ENCODE results near the gene PPEF1. TPM values are rescaled to one million over a fixed set of nuclear protein-coding genes. Genes with fewer than 3 reads are reported as not detected.
A peak's percentile ranks its signal among the peaks of the same experiment; 100 is the strongest.

Gene PPEF1
- total RNA-seq, 4 donors from 2014 or later: 0.89 to 1.3 TPM; not detected in 2

DNA sequence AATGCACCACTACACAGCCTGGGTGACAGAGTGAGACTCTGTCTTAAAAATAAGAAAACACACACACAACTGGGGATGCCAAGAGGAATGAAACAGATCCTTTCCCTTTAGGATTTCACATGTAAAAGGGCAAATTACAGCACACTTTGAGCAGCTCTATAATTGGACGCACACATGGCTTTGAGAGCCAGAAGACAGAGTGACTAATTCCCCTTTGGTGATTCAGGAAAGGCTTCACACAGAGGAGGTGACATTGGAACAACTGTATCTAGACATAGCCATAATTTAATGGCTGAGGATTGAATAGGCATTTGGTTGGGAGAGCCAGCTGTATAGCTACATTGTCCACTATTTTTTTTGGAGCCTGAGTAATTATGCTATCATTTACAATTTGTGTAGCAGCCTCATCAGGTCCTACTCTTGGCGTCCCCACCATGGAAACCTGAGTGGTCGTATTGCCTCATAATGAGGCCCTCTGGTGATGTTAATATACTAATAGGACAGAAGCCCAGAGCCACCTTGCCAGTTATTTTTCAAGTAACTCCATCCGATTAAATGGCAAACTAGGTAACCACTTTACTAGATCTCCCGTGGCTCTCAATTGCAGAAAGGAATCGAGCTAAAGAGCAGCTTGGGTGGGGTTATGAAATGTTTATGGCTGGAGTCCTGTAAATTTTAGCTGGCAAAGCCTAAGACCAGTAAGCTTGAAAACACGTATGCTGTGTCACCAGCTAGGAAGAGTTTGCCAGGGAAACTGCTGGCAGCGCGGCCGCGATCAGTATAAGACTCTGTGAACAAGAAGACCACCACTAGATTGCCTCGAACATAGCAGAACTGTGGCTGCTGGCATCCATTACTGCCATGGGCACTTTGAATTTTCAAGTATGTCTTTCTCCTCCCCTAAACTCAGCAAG is 8.5 kb upstream of the PPEF1 start:
- Histone ChIP-seq H3K4me1 (peaks cover 0 to 5% (median 0%) of the 10 kb centered on the region in 3 donors), H3K9me3 (no peaks in the 10 kb centered on the region), H3K4me3 (no peak overlapping the region), H3K36me3 (no peaks in the 10 kb centered on the region), H3K27ac (no peak overlapping the region), H3K27me3 (no peaks in the 10 kb centered on the region)
- TF ChIP-seq, protein P1, sequence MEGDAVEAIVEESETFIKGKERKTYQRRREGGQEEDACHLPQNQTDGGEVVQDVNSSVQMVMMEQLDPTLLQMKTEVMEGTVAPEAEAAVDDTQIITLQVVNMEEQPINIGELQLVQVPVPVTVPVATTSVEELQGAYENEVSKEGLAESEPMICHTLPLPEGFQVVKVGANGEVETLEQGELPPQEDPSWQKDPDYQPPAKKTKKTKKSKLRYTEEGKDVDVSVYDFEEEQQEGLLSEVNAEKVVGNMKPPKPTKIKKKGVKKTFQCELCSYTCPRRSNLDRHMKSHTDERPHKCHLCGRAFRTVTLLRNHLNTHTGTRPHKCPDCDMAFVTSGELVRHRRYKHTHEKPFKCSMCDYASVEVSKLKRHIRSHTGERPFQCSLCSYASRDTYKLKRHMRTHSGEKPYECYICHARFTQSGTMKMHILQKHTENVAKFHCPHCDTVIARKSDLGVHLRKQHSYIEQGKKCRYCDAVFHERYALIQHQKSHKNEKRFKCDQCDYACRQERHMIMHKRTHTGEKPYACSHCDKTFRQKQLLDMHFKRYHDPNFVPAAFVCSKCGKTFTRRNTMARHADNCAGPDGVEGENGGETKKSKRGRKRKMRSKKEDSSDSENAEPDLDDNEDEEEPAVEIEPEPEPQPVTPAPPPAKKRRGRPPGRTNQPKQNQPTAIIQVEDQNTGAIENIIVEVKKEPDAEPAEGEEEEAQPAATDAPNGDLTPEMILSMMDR (IDR thresholded peaks at IDR 0.05): no peak
- TF ChIP-seq EP300 (IDR thresholded peaks at IDR 0.05) (no peak), POLR2A (IDR thresholded peaks at IDR 0.05) (no peak), POLR2AphosphoS5 (IDR thresholded peaks at IDR 0.05) (no peak)
- no peak for ATAC-seq
- WGBS, 2 donors (ENCODE audit: low coverage in 1 of 2): 66 to 100% methylated on average over 1 to 7 of the region's 12 CpGs

DNA sequence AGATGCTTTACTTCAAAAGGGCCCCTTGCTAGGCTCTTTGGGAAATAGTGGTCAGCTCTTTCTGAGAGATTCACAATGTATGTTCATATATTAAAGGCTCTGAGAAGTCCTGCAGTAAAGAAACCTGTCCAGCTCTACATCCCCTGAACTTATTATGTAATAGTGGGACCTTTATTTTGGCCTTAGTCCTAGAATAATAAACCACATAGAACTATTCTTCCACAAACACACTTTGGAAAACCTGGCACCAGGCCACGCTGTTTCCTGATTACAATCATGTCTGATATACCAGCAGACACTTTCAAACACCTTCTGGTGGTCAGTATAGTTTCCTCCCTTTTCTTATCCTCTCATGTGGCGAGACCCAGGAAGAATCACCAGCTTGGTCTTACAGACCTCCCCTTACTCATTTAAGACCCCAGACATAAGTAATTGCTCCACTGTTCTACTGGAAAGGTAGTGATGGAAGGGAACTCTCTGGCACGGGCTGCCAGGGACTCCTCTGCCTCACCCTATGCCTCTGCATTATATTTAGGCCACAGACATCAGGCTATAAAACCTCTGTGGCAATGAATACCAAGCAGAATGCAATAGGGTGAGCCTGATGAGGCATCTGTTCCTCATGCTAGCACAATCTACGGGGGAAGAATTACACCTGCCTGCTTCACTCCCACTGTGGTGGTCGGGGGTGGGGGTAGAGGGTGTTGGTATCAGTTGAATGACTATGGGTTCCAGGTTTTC is 5.7 kb upstream of the PPEF1 start:
- H3K36me3 ChIP-seq: no peaks in the 10 kb centered on the region
- peaks cover 0 to 5% (median 0%) of the 10 kb centered on the region in 3 donors for H3K4me1 ChIP-seq
- no peaks in the 10 kb centered on the region for H3K27me3 ChIP-seq
- 69% methylated on average over 3 of the region's 5 CpGs; no CpG with 5 or more reads in 1 of the 2 donors for WGBS, 2 donors (ENCODE audit: low coverage in 1 of 2)
- TF ChIP-seq, protein P1 (IDR thresholded peaks at IDR 0.05): no peak
- no peak for TF ChIP-seq POLR2AphosphoS5 (IDR thresholded peaks at IDR 0.05)
- TF ChIP-seq POLR2A (IDR thresholded peaks at IDR 0.05): no peak
- no peak for TF ChIP-seq EP300 (IDR thresholded peaks at IDR 0.05)
- no peak for ATAC-seq
- H3K4me3 ChIP-seq: no peak overlapping the region
- no peaks in the 10 kb centered on the region for H3K9me3 ChIP-seq
- H3K27ac ChIP-seq: no peak overlapping the region

DNA sequence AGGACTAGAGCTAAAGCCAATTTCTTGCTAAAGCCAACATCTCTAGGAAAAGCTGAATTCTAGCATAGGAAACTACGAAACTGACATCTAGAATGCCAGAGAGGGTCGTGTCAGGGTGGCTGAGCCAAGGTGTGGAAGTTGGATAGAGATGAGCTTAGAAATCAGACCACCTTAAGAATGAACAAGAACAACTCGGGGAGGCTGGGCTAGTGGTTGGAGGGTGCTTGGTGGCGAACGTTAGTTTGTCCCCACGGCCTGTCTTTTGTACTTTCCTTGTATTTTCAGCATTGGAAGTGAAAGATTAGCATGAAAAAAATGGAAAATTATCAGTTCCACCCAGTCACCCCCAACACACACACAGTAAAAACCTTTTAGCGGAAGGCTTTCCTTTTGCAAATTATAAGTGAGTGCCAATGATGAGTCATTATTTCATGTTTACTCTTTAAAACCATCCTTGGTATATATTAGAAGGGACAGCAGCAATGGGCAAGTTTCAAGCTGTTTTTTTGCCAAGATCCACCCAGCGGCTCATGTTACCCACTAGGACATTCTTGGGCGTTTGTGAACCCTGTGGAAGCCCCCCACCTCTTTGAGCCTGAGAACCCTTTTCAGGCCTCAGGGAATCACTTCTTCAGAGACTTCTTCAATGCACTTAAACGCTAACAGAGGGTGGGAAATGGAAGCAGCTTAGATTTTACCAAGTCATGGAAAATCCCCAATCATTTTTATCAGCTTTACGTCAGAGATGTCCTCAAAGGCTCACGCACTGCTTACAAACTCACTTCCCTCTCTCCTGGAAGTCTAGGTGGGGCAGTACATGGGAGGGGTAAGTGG is 4.9 kb upstream of the PPEF1 start:
- Histone ChIP-seq H3K9me3 (no peaks in the 10 kb centered on the region), H3K27ac (peak overlapping the region in 1 of 4 donors; percentile 48), H3K4me3 (no peak overlapping the region), H3K36me3 (no peaks in the 10 kb centered on the region), H3K4me1 (peaks cover 0 to 5% (median 0%) of the 10 kb centered on the region in 3 donors), H3K27me3 (no peaks in the 10 kb centered on the region)
- ATAC-seq: no peak
- TF ChIP-seq, protein P1 (IDR thresholded peaks at IDR 0.05): no peak
- no peak for TF ChIP-seq EP300 (IDR thresholded peaks at IDR 0.05)
- TF ChIP-seq POLR2AphosphoS5 (IDR thresholded peaks at IDR 0.05): no peak
- no peak for TF ChIP-seq POLR2A (IDR thresholded peaks at IDR 0.05)
- 27 to 51% methylated on average over 3 to 10 of the region's 12 CpGs for WGBS, 2 donors (ENCODE audit: low coverage in 1 of 2)

DNA sequence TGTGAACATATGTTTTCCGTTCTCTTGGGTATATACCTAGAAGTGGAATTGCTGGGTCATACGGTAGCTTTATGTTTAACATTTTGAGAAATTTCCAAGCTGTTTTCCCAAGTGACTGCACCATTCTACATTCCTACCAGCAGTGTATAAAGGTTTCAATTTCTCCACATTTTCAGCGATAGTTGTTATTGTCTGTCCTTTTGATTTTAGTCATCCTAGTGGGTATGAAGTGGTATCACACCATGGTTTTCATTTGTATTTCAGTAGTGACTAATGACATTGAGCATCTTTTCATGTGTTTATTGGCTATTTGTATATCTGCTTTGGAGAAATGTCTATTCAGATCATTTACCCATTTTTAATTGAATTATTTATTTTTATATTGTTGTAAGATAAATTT is 2.4 kb downstream of the PPEF1 start:
- WGBS, 2 donors (ENCODE audit: low coverage in 1 of 2): 83 to 100% methylated on average over 1 of the region's 3 CpGs

More for the DNA sequence above, 2.4 kb downstream of the PPEF1 start:
- no peak for ATAC-seq
- no peak overlapping the region for H3K27ac ChIP-seq
- no peaks in the 10 kb centered on the region for H3K27me3 ChIP-seq
- no peaks in the 10 kb centered on the region for H3K4me1 ChIP-seq
- no peak overlapping the region for H3K4me3 ChIP-seq
- no peak for TF ChIP-seq POLR2AphosphoS5 (IDR thresholded peaks at IDR 0.05)
- TF ChIP-seq, protein P1 (IDR thresholded peaks at IDR 0.05): no peak
- TF ChIP-seq POLR2A (IDR thresholded peaks at IDR 0.05): no peak
- TF ChIP-seq EP300 (IDR thresholded peaks at IDR 0.05): no peak
- H3K36me3 ChIP-seq: no peaks in the 10 kb centered on the region
- no peaks in the 10 kb centered on the region for H3K9me3 ChIP-seq

All from gastroesophageal sphincter (tissue), 4 donors.